HPDE6-E6E7 (cell line): ENCODE results near the gene RTL9.
A peak's percentile ranks its signal among the peaks of the same experiment; 100 is the strongest.
"Not testable (repeated sequence)": the region's sequence is repeated elsewhere in the genome, so short reads cannot be mapped to it uniquely, and the experiment has no call there.

Experiments used
- DNase-seq: peaks from one replicate; pipeline ENCODE4 v3.0.0; 2011; ENCODE audit warnings: missing footprints; ENCODE audit errors: extremely low spot score

Gene RTL9

DNA sequence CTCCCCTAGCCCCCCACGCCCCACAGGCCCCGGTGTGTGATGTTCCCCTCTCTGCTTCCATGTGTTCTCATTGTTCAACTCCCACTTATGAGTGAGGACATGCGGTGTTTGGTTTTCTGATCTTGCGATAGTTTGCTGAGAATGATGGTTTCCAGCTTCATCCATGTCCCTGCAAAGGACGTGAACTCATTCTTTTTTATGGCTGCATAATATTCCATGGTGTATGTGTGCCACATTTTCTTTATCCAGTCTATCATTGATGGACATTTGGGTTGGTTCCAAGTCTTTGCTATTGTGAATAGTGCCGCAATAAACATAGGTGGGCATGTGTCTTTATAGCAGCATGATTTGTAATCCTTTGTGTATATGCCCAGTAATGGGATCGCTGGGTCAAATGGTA, 47.6 kb downstream of the RTL9 start:
- DNase-seq, result not testable (repeated sequence)

DNA sequence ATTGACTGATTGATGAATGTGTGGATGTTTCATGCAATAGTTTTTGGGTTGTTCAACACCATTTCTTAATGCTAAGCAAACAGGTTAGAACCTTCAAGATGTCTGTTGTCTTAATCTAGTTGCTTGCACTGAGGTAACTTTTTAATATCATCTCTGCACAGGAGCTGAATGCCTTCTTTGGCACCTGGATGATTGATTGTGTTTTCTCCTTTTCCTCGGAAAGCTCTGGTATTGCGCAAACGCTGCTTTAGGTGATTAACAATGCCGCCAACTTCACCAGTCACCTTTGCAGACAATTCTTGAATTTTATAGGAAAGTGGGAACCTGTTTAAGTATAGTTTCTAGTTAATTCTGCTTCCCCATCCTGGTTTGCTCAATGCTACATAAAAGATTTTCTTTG, 48.2 kb downstream of the RTL9 start:
- no peak for DNase-seq

DNA sequence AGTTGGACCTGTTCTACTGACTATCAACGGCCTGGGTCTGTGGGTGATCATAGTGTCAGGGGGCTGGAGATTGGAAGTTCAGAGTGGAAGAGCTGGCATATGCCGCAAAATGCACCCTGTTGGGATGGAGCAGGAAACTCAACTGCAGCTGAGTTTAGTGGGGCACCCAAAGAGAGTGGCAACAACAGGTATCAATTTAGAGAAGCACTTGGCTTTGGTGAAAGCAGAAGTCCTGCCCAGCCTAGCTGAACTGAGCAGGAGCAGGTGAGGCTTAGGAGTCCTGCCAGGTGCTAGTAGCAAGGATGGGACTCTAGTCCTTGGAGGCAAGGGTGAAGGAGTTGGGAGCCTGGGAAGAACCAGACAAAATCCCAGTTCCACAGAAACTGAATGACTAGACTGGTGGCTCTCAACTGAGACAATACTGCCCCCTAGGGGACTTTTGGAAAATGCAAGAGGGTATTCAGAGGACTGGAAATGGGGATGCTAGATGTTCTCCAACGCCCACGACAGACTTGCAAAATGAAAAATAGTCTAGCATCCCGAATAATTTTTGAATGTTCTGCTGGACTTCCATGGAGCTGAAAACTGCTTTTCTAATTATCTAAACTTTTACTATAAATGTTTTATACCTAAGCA, 49.4 kb downstream of the RTL9 start:
- peak; percentile 34 for DNase-seq
